ENCODE measurements around the gene ACAA2. TPM values are rescaled to one million over a fixed set of nuclear protein-coding genes. Genes with fewer than 3 reads are reported as not detected.

The ACAA2 gene
- total and polyA plus RNA-seq, 2 experiments from 2014 or later: 91.1 to 126 TPM

- Mint-ChIP-seq H3K36me3 (ENCODE audit: low read depth) (no peaks in the 10 kb centered on the region), H3K4me1 (peaks cover 6% of the 10 kb centered on the region), H3K27me3 (ENCODE audit: insufficient read depth, low read depth, poor library complexity) (peaks cover 3% of the 10 kb centered on the region), H3K27ac (no peak overlapping the region), H3K4me3 (no peak overlapping the region), H3K9me3 (no peaks in the 10 kb centered on the region)
- no peak overlapping the region for H3K4me2 ChIP-seq
- H2AFZ ChIP-seq: no peak overlapping the region
- 0 out of 2 replicates have a peak, but pooled peaks cover 3% of the 10 kb centered on the region for H3K9me2 ChIP-seq (ENCODE audit: insufficient read depth)
- TF ChIP-seq, protein P1, sequence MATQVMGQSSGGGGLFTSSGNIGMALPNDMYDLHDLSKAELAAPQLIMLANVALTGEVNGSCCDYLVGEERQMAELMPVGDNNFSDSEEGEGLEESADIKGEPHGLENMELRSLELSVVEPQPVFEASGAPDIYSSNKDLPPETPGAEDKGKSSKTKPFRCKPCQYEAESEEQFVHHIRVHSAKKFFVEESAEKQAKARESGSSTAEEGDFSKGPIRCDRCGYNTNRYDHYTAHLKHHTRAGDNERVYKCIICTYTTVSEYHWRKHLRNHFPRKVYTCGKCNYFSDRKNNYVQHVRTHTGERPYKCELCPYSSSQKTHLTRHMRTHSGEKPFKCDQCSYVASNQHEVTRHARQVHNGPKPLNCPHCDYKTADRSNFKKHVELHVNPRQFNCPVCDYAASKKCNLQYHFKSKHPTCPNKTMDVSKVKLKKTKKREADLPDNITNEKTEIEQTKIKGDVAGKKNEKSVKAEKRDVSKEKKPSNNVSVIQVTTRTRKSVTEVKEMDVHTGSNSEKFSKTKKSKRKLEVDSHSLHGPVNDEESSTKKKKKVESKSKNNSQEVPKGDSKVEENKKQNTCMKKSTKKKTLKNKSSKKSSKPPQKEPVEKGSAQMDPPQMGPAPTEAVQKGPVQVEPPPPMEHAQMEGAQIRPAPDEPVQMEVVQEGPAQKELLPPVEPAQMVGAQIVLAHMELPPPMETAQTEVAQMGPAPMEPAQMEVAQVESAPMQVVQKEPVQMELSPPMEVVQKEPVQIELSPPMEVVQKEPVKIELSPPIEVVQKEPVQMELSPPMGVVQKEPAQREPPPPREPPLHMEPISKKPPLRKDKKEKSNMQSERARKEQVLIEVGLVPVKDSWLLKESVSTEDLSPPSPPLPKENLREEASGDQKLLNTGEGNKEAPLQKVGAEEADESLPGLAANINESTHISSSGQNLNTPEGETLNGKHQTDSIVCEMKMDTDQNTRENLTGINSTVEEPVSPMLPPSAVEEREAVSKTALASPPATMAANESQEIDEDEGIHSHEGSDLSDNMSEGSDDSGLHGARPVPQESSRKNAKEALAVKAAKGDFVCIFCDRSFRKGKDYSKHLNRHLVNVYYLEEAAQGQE (IDR thresholded peaks at IDR 0.05; ENCODE audit: unreplicated experiment): no peak
- TF ChIP-seq CTCF (conservative IDR thresholded peaks at IDR 0.05; ENCODE audit: low read depth in 2 of 2) (no peak), NANOG (IDR thresholded peaks at IDR 0.05; ENCODE audit: borderline replicate concordance) (no peak), EZH2 (IDR thresholded peaks at IDR 0.05; ENCODE audit: low read depth, unreplicated experiment) (no peak), ZNF331 (CRISPR knock-in tag; IDR thresholded peaks at IDR 0.05; ENCODE audit: low read depth) (no peak), JUNB (IDR thresholded peaks at IDR 0.05; ENCODE audit: unreplicated experiment) (no peak)
- H3F3A ChIP-seq (replicated peaks; ENCODE audit: low read depth): no peaks in the 10 kb centered on the region
- DNase-seq (ENCODE audit: low spot score): no peak
- no peak overlapping the region for H3K4me3 ChIP-seq
- no peaks in the 10 kb centered on the region for H3K79me2 ChIP-seq (replicated peaks; ENCODE audit: insufficient read depth)
- ATAC-seq: no peak
- no peaks in the 10 kb centered on the region for H4K20me1 ChIP-seq (replicated peaks; ENCODE audit: insufficient read depth)
- H3K4me1 ChIP-seq (ENCODE audit: insufficient read depth): peaks cover 7% of the 10 kb centered on the region; the same call in 1 of the 2 replicates
- no peaks in the 10 kb centered on the region for H3K27me3 ChIP-seq (ENCODE audit: insufficient read depth)
- H3K36me3 ChIP-seq (ENCODE audit: insufficient read depth): no peaks in the 10 kb centered on the region
- no peak overlapping the region for H3K27ac ChIP-seq (ENCODE audit: low read depth)
Measured at GRCh38 chr18:49742316-49743116, 70.8 kb downstream of the ACAA2 start.

DNA sequence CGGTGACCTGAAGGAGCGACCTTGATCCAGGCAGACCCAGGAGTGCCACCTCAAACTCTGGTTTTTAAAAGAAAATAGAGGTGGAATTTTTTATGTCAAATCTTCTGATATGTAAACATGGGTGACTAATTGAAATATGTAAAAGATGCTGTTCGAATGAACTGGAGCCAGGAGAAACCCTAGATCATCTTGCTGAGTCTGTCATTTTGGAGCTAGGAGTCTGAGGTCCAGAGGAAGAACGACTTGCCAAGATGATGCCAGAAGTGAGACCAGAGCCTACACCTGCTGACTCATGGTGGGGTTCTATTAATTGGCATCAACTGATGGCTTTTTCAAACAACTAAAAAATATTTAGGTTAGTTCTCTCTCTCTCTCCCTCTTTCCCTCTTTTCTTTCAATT is 74.1 kb downstream of the ACAA2 start:
- H3K27ac ChIP-seq (ENCODE audit: low read depth): no peak overlapping the region
- H3K4me1 ChIP-seq (ENCODE audit: insufficient read depth): peaks cover 3% of the 10 kb centered on the region; the same call in 1 of the 2 replicates
- H3K36me3 Mint-ChIP-seq (ENCODE audit: low read depth): no peaks in the 10 kb centered on the region
- no peaks in the 10 kb centered on the region for H3K79me2 ChIP-seq (replicated peaks; ENCODE audit: insufficient read depth)
- H3K27me3 ChIP-seq (ENCODE audit: insufficient read depth): no peaks in the 10 kb centered on the region
- no peaks in the 10 kb centered on the region for H3K27me3 Mint-ChIP-seq (ENCODE audit: insufficient read depth, low read depth, poor library complexity)
- H3K4me3 Mint-ChIP-seq: no peak overlapping the region
- DNase-seq (ENCODE audit: low spot score) (no peak), ATAC-seq (no peak)
- no peaks in the 10 kb centered on the region for H4K20me1 ChIP-seq (replicated peaks; ENCODE audit: insufficient read depth)
- H3K36me3 ChIP-seq (ENCODE audit: insufficient read depth): no peaks in the 10 kb centered on the region
- H3K9me2 ChIP-seq (ENCODE audit: insufficient read depth): peaks cover 2% of the 10 kb centered on the region; the same call in 1 of the 2 replicates
- H3K9me3 Mint-ChIP-seq: no peaks in the 10 kb centered on the region
- no peaks in the 10 kb centered on the region; the same call in 1 of the 3 replicates for H3K4me1 Mint-ChIP-seq
- no peak overlapping the region for H2AFZ ChIP-seq
- no peak overlapping the region for H3K4me2 ChIP-seq
- H3K4me3 ChIP-seq: no peak overlapping the region
- H3K27ac Mint-ChIP-seq: no peak overlapping the region
- no peaks in the 10 kb centered on the region for H3F3A ChIP-seq (replicated peaks; ENCODE audit: low read depth)
- TF ChIP-seq ZNF114 (CRISPR knock-in tag; IDR thresholded peaks at IDR 0.05): no peak
- TF ChIP-seq EZH2phosphoT487 (IDR thresholded peaks at IDR 0.05; ENCODE audit: unreplicated experiment): no peak
- TF ChIP-seq EZH2 (IDR thresholded peaks at IDR 0.05; ENCODE audit: low read depth, unreplicated experiment): no peak
- TF ChIP-seq ZNF462 (CRISPR knock-in tag; IDR thresholded peaks at IDR 0.05): no peak

Measured in GM23338 (cell line).